IMR-90 (cell line): Measurements from ENCODE around the gene HYLS1. TPM values are rescaled to one million over a fixed set of nuclear protein-coding genes. Genes with fewer than 3 reads are reported as not detected.

Experiments
- ATAC-seq: fragments of 200-7000 bp; cut with Tn5 transposase; 2 replicates; pipeline ENCODE4 v1.9.1; 2020; ENCODE audit warnings: low read depth, mild to moderate bottlenecking, moderate library complexity
- BruUV-seq: library from RNA; stranded (reverse); fragments of 400-500 nt; replicated peaks from 2 replicates; lab custom pipeline; 2021; lab: Mats Ljungman, UMichigan
- CTCF ChIA-PET: fragments of 300-600 bp; formaldehyde crosslinking; extraction: SDS; loops from one replicate; lab custom pipeline; 2021; ENCODE audit warnings: antibody characterized with exemption; lab: Yijun Ruan, JAX
- POLR2A ChIA-PET: fragments of 300-600 bp; sonication (Branson Sonifier 250); formaldehyde crosslinking; loops from one replicate; lab custom pipeline; 2022; ENCODE audit warnings: antibody characterized with exemption; ENCODE audit not compliant: unreplicated experiment; lab: Charles Lee
- DNase-seq: peaks from one replicate; pipeline ENCODE4 v3.0.0; 2013
- H2AFZ ChIP-seq: replicated peaks from 2 replicates; pipeline ENCODE3; 2013; ENCODE audit warnings: low read length, mild to moderate bottlenecking; ENCODE audit not compliant: poor library complexity
- H2AK5ac ChIP-seq: 2 replicates; pipeline ENCODE4 v1.6.1; 2013; ENCODE audit warnings: low read depth, low read length, inconsistent platforms
- H2AK9ac ChIP-seq: replicated peaks from 2 replicates; pipeline ENCODE3; 2013; ENCODE audit warnings: mild to moderate bottlenecking, low read depth, low read length, moderate library complexity; ENCODE audit not compliant: poor library complexity
- H2BK120ac ChIP-seq: 2 replicates; pipeline ENCODE4 v1.6.1; 2013; ENCODE audit warnings: low read depth, low read length, inconsistent platforms
- H2BK15ac ChIP-seq: 3 replicates; pipeline ENCODE4 v1.6.1; 2013; ENCODE audit warnings: low read depth, low read length, inconsistent platforms
- H2BK20ac ChIP-seq: 2 replicates; pipeline ENCODE4 v1.6.1; 2013; ENCODE audit warnings: low read depth, mild to moderate bottlenecking, inconsistent platforms, low read length, moderate library complexity
- H2BK5ac ChIP-seq: 2 replicates; pipeline ENCODE4 v1.6.1; 2013; ENCODE audit warnings: mild to moderate bottlenecking, low read depth, low read length, inconsistent platforms; ENCODE audit not compliant: poor library complexity, severe bottlenecking
- H3K14ac ChIP-seq: replicated peaks from 2 replicates; pipeline ENCODE4 v1.6.1; 2013; ENCODE audit warnings: low read depth, low read length, inconsistent platforms
- H3K18ac ChIP-seq: 2 replicates; pipeline ENCODE4 v1.6.1; 2013; ENCODE audit warnings: low read depth, low read length, control low read depth
- H3K23ac ChIP-seq: 2 replicates; pipeline ENCODE4 v1.6.1; 2013; ENCODE audit warnings: low read depth, low read length, inconsistent platforms
- H3K27ac ChIP-seq: 2 replicates; pipeline ENCODE4 v1.5.1; 2013; ENCODE audit warnings: mild to moderate bottlenecking, control low read depth, low read length; ENCODE audit not compliant: insufficient read depth
- H3K27me3 ChIP-seq: 2 replicates; pipeline ENCODE4 v1.6.1; 2013; ENCODE audit warnings: low read length; ENCODE audit not compliant: control insufficient read depth, insufficient read depth
- H3K36me3 ChIP-seq: 2 replicates; pipeline ENCODE4 v1.6.1; 2013; ENCODE audit warnings: low read length, mixed read lengths; ENCODE audit not compliant: control insufficient read depth, insufficient read depth
- H3K4ac ChIP-seq: 2 replicates; pipeline ENCODE4 v1.6.1; 2013; ENCODE audit warnings: low read depth, low read length, inconsistent platforms
- H3K4me1 ChIP-seq: 2 replicates; pipeline ENCODE4 v1.6.1; 2013; ENCODE audit warnings: low read length, mixed read lengths; ENCODE audit not compliant: control insufficient read depth, insufficient read depth
- H3K4me2 ChIP-seq: 2 replicates; pipeline ENCODE4 v1.6.1; 2013; ENCODE audit warnings: low read depth, mild to moderate bottlenecking, control low read depth, low read length, moderate library complexity
- H3K4me3 ChIP-seq: 2 replicates; pipeline ENCODE4 v1.5.1; 2013; ENCODE audit warnings: low read depth, mild to moderate bottlenecking, control low read depth, low read length, moderate library complexity; ENCODE audit not compliant: insufficient read depth
- H3K56ac ChIP-seq: 2 replicates; pipeline ENCODE4 v1.6.1; 2013; ENCODE audit warnings: low read length, inconsistent platforms; ENCODE audit not compliant: insufficient read depth; ENCODE audit errors: extremely low read depth
- H3K79me1 ChIP-seq, 2 experiments: 2 replicates each; pipeline ENCODE4 v1.6.1; 2013; ENCODE audit warnings: low read length in 2 of 2, inconsistent platforms in 1 of 2, low read depth in 1 of 2
- H3K9ac ChIP-seq: 2 replicates; pipeline ENCODE4 v1.6.1; 2013; ENCODE audit warnings: low read depth, low read length, control low read depth
- H3K9me1 ChIP-seq: 2 replicates; pipeline ENCODE4 v1.6.1; 2013; ENCODE audit warnings: low read length, inconsistent platforms; ENCODE audit not compliant: insufficient read depth
- H3K9me3 ChIP-seq: 2 replicates; pipeline ENCODE4 v1.6.1; 2013; ENCODE audit warnings: low read length; ENCODE audit not compliant: control insufficient read depth, insufficient read depth
- H4K20me1 ChIP-seq: 2 replicates; pipeline ENCODE4 v1.6.1; 2013; ENCODE audit warnings: low read length, inconsistent platforms; ENCODE audit not compliant: insufficient read depth
- H4K5ac ChIP-seq: 2 replicates; pipeline ENCODE4 v1.6.1; 2013; ENCODE audit warnings: mild to moderate bottlenecking, low read depth, low read length, control low read depth
- H4K8ac ChIP-seq, 2 experiments: 2 replicates each; pipeline ENCODE4 v1.6.1; 2013; ENCODE audit warnings: low read depth in 2 of 2, low read length in 2 of 2, control low read depth in 1 of 2, inconsistent platforms in 1 of 2
- H4K91ac ChIP-seq: 2 replicates; pipeline ENCODE4 v1.6.1; 2013; ENCODE audit warnings: low read depth, low read length, inconsistent platforms; ENCODE audit not compliant: insufficient read depth
- BHLHE40 ChIP-seq: fragments of 150-350 bp; IDR thresholded peaks from 2 replicates; pipeline ENCODE4 v1.6.1; 2016; ENCODE audit warnings: mild to moderate bottlenecking, low read depth, low read length
- CHD1 ChIP-seq: IDR thresholded peaks from 2 replicates; pipeline ENCODE4 v1.6.1; 2012; ENCODE audit warnings: low read depth, low read length, improper control_type of control experiment
- WGBS, 2 experiments: methylation state at CpG; one replicate each; pipeline versions ENCODE4 v1.1.5 to v1.1.7; 2013; ENCODE audit warnings: missing lambda C conversion rate in 2 of 2; ENCODE audit not compliant: insufficient read length in 1 of 2; ENCODE audit errors: extremely low coverage in 2 of 2; 5-methylcytosine and 5-hydroxymethylcytosine counted together
- dilution Hi-C: fragments of 300-500 bp; cut with HindIII; formaldehyde crosslinking; loops from one replicate; pipeline ENCODE4 v1.14.3; 2018; ENCODE audit warnings: low sequenced_read_pairs; ENCODE audit not compliant: unreplicated experiment
- in situ Hi-C: fragments of 300-500 bp; cut with MboI; formaldehyde crosslinking; loops from 3 replicates; pipeline ENCODE4 v1.14.3; 2019; ENCODE audit warnings: low sequenced_read_pairs, inconsistent platforms, mixed read lengths
- intact Hi-C: fragments of 100-400 bp; cut with micrococcal nuclease; formaldehyde crosslinking; loops from 2 replicates; pipeline ENCODE4 v1.10.0; 2022
- polyA plus RNA-seq, 3 experiments: library from polyadenylated mRNA; depleted of rRNA; stranded (reverse); fragments of >200 nt; gene quantifications; 2 replicates each; pipeline ENCODE4 v1.2.3, GENCODE V29; 2012; ENCODE audit warnings: low replicate concordance in 1 of 3
- total RNA-seq: library from RNA; depleted of rRNA; stranded (reverse); fragments of >200 nt; gene quantifications from 2 replicates; pipeline ENCODE4 v1.2.3, GENCODE V29; 2012

HYLS1 gene
- total and polyA plus RNA-seq, 2 of the 4 experiments (the other 2 are of a cell fraction), result 5.1 to 8.1 TPM

DNA sequence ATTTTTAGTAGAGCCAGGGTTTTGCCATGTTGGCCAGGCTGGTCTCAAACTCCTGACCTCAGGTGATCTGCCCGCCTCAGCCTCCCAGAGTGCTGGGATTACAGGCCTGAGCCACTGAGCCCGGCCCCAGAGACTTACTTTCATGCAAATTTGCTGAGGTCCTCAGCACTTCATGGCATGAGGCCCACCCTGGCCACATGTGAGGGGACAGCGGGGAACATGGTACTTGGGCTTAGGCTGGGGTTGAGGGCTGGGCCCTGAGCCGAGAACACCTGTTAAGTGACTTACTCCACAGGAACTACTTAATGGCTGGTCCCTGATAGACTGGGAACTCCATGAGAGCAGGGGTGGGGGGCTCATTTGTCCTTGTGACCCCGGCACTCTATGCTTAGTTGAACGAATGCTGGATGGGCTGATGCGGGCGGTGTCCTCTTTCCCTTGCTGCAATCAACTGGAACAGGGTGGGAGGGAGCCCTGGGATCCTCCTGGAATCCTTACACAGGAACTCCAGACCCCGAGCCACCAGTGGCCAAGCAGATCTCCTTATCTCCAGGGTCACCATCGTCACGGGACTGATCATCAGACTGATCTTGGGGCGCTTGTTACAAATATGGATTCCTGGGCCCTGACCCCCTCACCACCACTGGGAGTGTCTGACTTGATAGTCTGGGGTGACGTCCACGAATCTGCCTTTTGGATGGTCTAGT, 59.4 kb downstream of the HYLS1 start:
- Histone ChIP-seq H3K9me3 (no peaks in the 10 kb centered on the region), H3K79me1 (no peaks in the 10 kb centered on the region), H3K4me1 (no peaks in the 10 kb centered on the region), H3K23ac (no peak overlapping the region), H4K91ac (no peak overlapping the region), H3K9me1 (no peaks in the 10 kb centered on the region), H2BK15ac (no peak overlapping the region), H3K4me2 (no peak overlapping the region), H3K27ac (no peak overlapping the region), H4K5ac (no peak overlapping the region), H3K36me3 (no peaks in the 10 kb centered on the region), H2AK9ac (no peak overlapping the region), H2AFZ (no peak overlapping the region), H3K27me3 (peaks cover 12% of the 10 kb centered on the region; the same call in 1 of the 2 replicates), H4K20me1 (no peaks in the 10 kb centered on the region), H3K4me3 (no peak overlapping the region), H3K4ac (no peak overlapping the region), H2BK120ac (no peak overlapping the region), H3K9ac (no peak overlapping the region; the same call in 1 of the 2 replicates), H4K8ac (no peak overlapping the region), H3K14ac (no peak overlapping the region), H2AK5ac (no peak overlapping the region), H3K18ac (no peak overlapping the region), H2BK5ac (no peak overlapping the region), H3K56ac (no peak overlapping the region), H2BK20ac (no peak overlapping the region)
- no CpG with 5 or more reads among the region's 14 CpGs for WGBS, 2 experiments
- in situ Hi-C loops, result no loop called here
- ChIA-PET CTCF (no interaction called here), POLR2A (no interaction called here)
- intact Hi-C loops, result no loop called here
- TF ChIP-seq BHLHE40, result no peak
- TF ChIP-seq CHD1, result no peak
- dilution Hi-C loops, result no loop called here
- DNase-seq (no peak), ATAC-seq (no peak)
- BruUV-seq, result no TSS peak
